ENCODE results near the gene SGTB.
"Not testable (repeated sequence)": the region's sequence is repeated elsewhere in the genome, so short reads cannot be mapped to it uniquely, and the experiment has no call there.

SGTB gene

DNA sequence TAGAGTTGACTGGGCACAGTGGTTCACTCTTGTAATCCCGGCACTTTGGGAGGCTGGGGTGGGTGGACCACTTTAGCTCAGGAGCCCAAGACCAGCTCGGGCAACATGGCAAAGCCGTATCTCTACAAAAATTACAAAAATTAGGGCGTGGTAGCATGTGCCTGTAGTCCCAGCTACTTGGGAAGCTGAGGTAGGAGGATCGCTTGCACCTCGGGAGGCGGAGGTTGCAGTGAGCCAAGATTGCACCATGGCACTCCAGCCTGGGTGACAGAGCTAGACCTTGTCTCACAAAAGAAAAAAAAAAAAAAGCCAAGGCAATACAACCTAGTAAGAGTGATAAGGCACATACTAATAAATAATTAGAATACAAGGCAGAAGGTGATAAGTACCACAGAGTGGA is 15.9 kb upstream of the SGTB start:
- peaks cover 3% of the 10 kb centered on the region; the same call in 1 of the 2 replicates for H3K79me2 ChIP-seq (ENCODE audit: insufficient read depth, low read length)
- no peaks in the 10 kb centered on the region for H3K27me3 ChIP-seq (ENCODE audit: insufficient read depth, low read length, poor library complexity)
- ATAC-seq (ENCODE audit: insufficient read depth, low read depth) = no peak
- no peak overlapping the region for H3K4me2 ChIP-seq (ENCODE audit: insufficient read depth, low read length)
- no peak for DNase-seq
- no peak overlapping the region for H2AFZ ChIP-seq (ENCODE audit: low read depth, low read length)
- no peak overlapping the region for H3K27ac ChIP-seq (ENCODE audit: low read length)
- no peaks in the 10 kb centered on the region for H4K20me1 ChIP-seq (ENCODE audit: insufficient read depth, low read length)
- H3K4me3 ChIP-seq (ENCODE audit: low read depth in 1 of 2, low read length in 2 of 2) = no peak overlapping the region
- TF ChIP-seq EZH2 (IDR thresholded peaks at IDR 0.05; ENCODE audit: borderline replicate concordance, low read depth, low read length, severe bottlenecking) (no peak), CTCF (IDR thresholded peaks at IDR 0.05; ENCODE audit: borderline replicate concordance, extremely low read depth, low read length, poor library complexity, severe bottlenecking) (no peak)
- no peaks in the 10 kb centered on the region for H3K9me3 ChIP-seq (ENCODE audit: insufficient read depth, low read length, severe bottlenecking)
- H3K9ac ChIP-seq (ENCODE audit: low read depth, low read length) = no peak overlapping the region
- no peaks in the 10 kb centered on the region for H3K4me1 ChIP-seq (ENCODE audit: insufficient read depth, low read length)
- H3K36me3 ChIP-seq (ENCODE audit: insufficient read depth, low read length) = no peaks in the 10 kb centered on the region

- DNase-seq (no peak), ATAC-seq (ENCODE audit: insufficient read depth, low read depth) (no peak)
- H3K9me3 ChIP-seq (ENCODE audit: insufficient read depth, low read length, severe bottlenecking) = no peaks in the 10 kb centered on the region
- H3K79me2 ChIP-seq (ENCODE audit: insufficient read depth, low read length) = peaks cover 5% of the 10 kb centered on the region; the same call in 1 of the 2 replicates
- H3K9ac ChIP-seq (ENCODE audit: low read depth, low read length) = no peak overlapping the region
- TF ChIP-seq EZH2 (IDR thresholded peaks at IDR 0.05; ENCODE audit: borderline replicate concordance, low read depth, low read length, severe bottlenecking) = no peak
- TF ChIP-seq CTCF (IDR thresholded peaks at IDR 0.05; ENCODE audit: borderline replicate concordance, extremely low read depth, low read length, poor library complexity, severe bottlenecking) = no peak
- H4K20me1 ChIP-seq (ENCODE audit: insufficient read depth, low read length) = no peaks in the 10 kb centered on the region
- no peak overlapping the region for H3K4me3 ChIP-seq (ENCODE audit: low read depth in 1 of 2, low read length in 2 of 2)
- H3K27me3 ChIP-seq (ENCODE audit: insufficient read depth, low read length, poor library complexity) = no peaks in the 10 kb centered on the region
- H3K4me1 ChIP-seq (ENCODE audit: insufficient read depth, low read length) = no peaks in the 10 kb centered on the region
- no peak overlapping the region for H3K4me2 ChIP-seq (ENCODE audit: insufficient read depth, low read length)
- no peaks in the 10 kb centered on the region for H3K36me3 ChIP-seq (ENCODE audit: insufficient read depth, low read length)
- H2AFZ ChIP-seq (ENCODE audit: low read depth, low read length) = no peak overlapping the region
- H3K27ac ChIP-seq (ENCODE audit: low read length) = no peak overlapping the region
Measured at GRCh38 chr5:65736011-65736410, 14.1 kb upstream of the SGTB start.

GRCh38 chr5:65734921-65735320 is 13.0 kb upstream of the SGTB start:
- Histone ChIP-seq H2AFZ (ENCODE audit: low read depth, low read length) (no peak overlapping the region), H3K9ac (ENCODE audit: low read depth, low read length) (no peak overlapping the region), H3K36me3 (ENCODE audit: insufficient read depth, low read length) (no peaks in the 10 kb centered on the region), H3K4me3 (ENCODE audit: low read depth in 1 of 2, low read length in 2 of 2) (no peak overlapping the region), H4K20me1 (ENCODE audit: insufficient read depth, low read length) (no peaks in the 10 kb centered on the region; the same call in 1 of the 2 replicates), H3K4me2 (ENCODE audit: insufficient read depth, low read length) (no peak overlapping the region), H3K27me3 (ENCODE audit: insufficient read depth, low read length, poor library complexity) (no peaks in the 10 kb centered on the region), H3K4me1 (ENCODE audit: insufficient read depth, low read length) (no peaks in the 10 kb centered on the region), H3K9me3 (ENCODE audit: insufficient read depth, low read length, severe bottlenecking) (no peaks in the 10 kb centered on the region), H3K27ac (ENCODE audit: low read length) (no peak overlapping the region), H3K79me2 (ENCODE audit: insufficient read depth, low read length) (peaks cover 8% of the 10 kb centered on the region; the same call in 1 of the 2 replicates)
- TF ChIP-seq EZH2 (IDR thresholded peaks at IDR 0.05; ENCODE audit: borderline replicate concordance, low read depth, low read length, severe bottlenecking) (no peak), CTCF (IDR thresholded peaks at IDR 0.05; ENCODE audit: borderline replicate concordance, extremely low read depth, low read length, poor library complexity, severe bottlenecking) (no peak)
- DNase-seq (no peak), ATAC-seq (ENCODE audit: insufficient read depth, low read depth) (no peak)

DNA sequence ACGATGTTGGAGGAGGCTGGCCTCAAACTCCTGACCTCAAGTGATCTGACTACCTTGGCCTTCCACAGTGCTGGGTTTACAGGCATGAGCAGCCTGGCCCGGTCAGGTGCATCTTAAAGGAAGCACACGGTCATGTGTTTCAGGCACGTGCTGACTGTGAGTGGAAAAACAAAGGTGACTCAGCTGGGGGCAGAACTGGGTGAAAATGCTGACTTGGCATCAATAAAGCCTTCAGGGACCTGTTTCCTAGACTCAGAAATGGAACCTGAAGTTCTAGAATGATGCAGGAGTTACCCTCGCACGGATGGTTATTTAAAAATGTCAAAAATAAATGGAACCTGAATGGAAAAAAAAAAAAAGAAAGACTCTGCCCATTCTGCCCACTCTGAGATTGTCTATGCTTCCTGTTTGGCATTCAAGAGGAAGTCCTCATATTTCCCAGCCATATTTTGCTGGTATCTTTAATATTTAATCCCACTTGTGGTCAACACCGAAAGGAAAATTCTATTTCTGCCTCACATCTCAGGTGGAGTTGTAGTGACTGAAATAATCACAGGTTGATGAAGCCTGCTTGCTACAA is 12.4 kb upstream of the SGTB start:
- H3K4me2 ChIP-seq (ENCODE audit: insufficient read depth, low read length); ATAC-seq (ENCODE audit: insufficient read depth, low read depth): not testable (repeated sequence)

DNA sequence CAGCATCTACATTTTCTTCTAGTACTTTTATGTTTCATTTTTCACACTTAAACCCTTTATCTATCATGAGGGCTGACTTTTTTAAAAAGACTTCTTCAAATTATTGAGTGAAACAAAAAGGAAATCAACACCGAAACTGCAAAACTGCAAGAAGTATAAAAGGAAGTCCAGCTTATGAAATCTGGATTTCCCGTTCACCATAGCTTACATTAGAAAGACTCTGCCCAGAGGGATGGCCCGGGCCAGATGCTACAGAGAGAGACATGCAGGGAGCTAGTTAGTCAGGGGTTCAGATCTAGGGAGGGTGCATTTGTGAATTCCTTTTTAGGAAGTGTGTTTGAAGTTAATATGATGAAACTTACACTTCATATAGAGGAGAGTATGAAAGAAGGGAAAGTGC is 10.1 kb upstream of the SGTB start:
- H3K9me3 ChIP-seq (ENCODE audit: insufficient read depth, low read length, severe bottlenecking); H3K4me2 ChIP-seq (ENCODE audit: insufficient read depth, low read length); H3K79me2 ChIP-seq (ENCODE audit: insufficient read depth, low read length); H3K27ac ChIP-seq (ENCODE audit: low read length); H2AFZ ChIP-seq (ENCODE audit: low read depth, low read length); H3K4me1 ChIP-seq (ENCODE audit: insufficient read depth, low read length); DNase-seq; H3K9ac ChIP-seq (ENCODE audit: low read depth, low read length); H3K4me3 ChIP-seq (ENCODE audit: low read depth in 1 of 2, low read length in 2 of 2); ATAC-seq (ENCODE audit: insufficient read depth, low read depth); H4K20me1 ChIP-seq (ENCODE audit: insufficient read depth, low read length); H3K36me3 ChIP-seq (ENCODE audit: insufficient read depth, low read length); H3K27me3 ChIP-seq (ENCODE audit: insufficient read depth, low read length, poor library complexity): not testable (repeated sequence)

More for the DNA sequence above, 12.4 kb upstream of the SGTB start:
- H3K27ac ChIP-seq (ENCODE audit: low read length); H2AFZ ChIP-seq (ENCODE audit: low read depth, low read length); H4K20me1 ChIP-seq (ENCODE audit: insufficient read depth, low read length); H3K4me3 ChIP-seq (ENCODE audit: low read depth in 1 of 2, low read length in 2 of 2); H3K9ac ChIP-seq (ENCODE audit: low read depth, low read length); H3K4me1 ChIP-seq (ENCODE audit: insufficient read depth, low read length); H3K27me3 ChIP-seq (ENCODE audit: insufficient read depth, low read length, poor library complexity); DNase-seq; H3K36me3 ChIP-seq (ENCODE audit: insufficient read depth, low read length); H3K9me3 ChIP-seq (ENCODE audit: insufficient read depth, low read length, severe bottlenecking): not testable (repeated sequence)
- peaks cover 10% of the 10 kb centered on the region; the same call in 1 of the 2 replicates for H3K79me2 ChIP-seq (ENCODE audit: insufficient read depth, low read length)

Data from DND-41 (cell line).